Vagina (tissue), 2 donors: Measurements from ENCODE around the gene SDE2.

Source experiments
- POLR2A ChIP-seq, 2 donors: fragments of 450-650 bp; IDR thresholded peaks; one replicate each; pipeline ENCODE4 v1.6.1; 2017; ENCODE audit warnings: antibody characterized with exemption in 2 of 2, mild to moderate bottlenecking in 2 of 2, moderate library complexity in 2 of 2
- POLR2AphosphoS5 ChIP-seq, 2 donors: sonication (generic); formaldehyde crosslinking; IDR thresholded peaks; one replicate each; pipeline ENCODE4 v1.9.0; 2017; ENCODE audit warnings: antibody characterized with exemption in 2 of 2, mild to moderate bottlenecking in 2 of 2, low read depth in 1 of 2; ENCODE audit not compliant: insufficient read depth in 1 of 2

GRCh38 chr1:226001088-226001487, 1.9 kb upstream of the SDE2 start:
- TF ChIP-seq POLR2A (IDR thresholded peaks at IDR 0.05) (no peak), POLR2AphosphoS5 (IDR thresholded peaks at IDR 0.05; ENCODE audit: insufficient read depth in 1 of 2, low read depth in 1 of 2) (no peak)
